Non-pigmented ciliary epithelial cell (primary cell): Measurements from ENCODE around the gene SYTL1.
A peak's percentile ranks its signal among the peaks of the same experiment; 100 is the strongest.

Experiments used
- DNase-seq: peaks from one replicate; pipeline ENCODE4 v3.0.0-alpha.2; 2010; ENCODE audit warnings: low read depth

SYTL1 gene, protein sequence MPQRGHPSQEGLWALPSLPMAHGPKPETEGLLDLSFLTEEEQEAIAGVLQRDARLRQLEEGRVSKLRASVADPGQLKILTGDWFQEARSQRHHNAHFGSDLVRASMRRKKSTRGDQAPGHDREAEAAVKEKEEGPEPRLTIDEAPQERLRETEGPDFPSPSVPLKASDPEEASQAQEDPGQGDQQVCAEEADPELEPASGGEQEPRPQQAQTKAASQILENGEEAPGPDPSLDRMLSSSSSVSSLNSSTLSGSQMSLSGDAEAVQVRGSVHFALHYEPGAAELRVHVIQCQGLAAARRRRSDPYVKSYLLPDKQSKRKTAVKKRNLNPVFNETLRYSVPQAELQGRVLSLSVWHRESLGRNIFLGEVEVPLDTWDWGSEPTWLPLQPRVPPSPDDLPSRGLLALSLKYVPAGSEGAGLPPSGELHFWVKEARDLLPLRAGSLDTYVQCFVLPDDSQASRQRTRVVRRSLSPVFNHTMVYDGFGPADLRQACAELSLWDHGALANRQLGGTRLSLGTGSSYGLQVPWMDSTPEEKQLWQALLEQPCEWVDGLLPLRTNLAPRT

DNA sequence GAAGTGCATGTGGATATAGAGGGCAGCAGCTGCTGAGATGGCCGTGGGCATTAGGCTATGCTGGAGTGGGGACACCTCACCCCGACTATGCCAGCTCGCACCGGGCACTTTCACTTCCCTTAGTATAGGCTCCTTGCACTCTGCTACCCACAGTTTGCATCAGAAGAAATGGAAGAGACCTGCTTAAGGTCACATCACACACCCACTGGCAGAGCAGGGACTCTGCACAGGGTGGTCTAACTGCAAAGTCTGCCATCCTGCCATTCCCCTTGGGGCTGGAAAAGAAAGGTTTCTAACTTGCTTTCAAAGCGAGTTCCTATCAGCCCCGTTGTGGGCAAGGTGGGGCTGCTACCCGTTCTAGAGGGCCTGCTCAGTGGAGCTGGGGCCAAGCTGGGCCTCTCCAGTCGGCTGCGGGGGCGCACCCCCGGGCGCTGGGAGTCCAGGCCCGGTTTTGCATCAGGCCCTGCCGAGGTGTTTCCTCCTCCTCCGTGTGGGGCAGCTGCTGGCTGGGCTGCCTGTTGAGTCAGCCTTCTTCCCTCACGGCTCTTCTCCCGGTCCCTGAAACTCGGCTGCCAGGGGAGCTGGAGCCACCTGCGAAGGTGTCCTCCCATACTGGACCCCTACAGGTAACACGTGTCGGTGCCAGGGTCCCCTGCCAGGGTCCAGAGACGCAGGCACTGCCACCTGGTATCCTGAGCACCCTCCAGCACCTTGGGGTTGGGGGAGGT lies at the start of gene SYTL1:
SYTL1 (plus strand) TSS at position 498 of the 728 bp plus-strand sequence. CDS start 3,313 bp downstream, outside the sequence.
- no peak for DNase-seq

DNA sequence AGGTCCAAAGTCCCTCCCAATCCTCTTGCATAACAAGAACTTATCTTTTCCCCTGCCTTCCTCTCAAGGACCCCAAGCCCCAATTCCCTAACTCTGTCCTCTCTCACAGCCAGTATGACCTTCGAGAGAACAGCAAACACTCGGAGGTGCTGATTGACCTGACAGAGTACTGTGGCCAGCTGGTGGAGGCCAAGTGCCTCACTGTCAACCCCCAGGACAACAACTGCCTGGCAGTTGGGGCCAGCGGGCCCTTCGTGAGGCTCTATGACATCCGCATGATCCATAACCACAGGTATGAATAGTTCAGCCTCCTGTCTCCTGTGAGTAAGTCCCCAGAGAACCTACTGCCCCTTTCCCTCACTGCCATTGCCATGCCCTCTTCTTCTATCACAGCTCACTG lies 49.7 kb upstream of the SYTL1 start:
- DNase-seq = no peak

DNA sequence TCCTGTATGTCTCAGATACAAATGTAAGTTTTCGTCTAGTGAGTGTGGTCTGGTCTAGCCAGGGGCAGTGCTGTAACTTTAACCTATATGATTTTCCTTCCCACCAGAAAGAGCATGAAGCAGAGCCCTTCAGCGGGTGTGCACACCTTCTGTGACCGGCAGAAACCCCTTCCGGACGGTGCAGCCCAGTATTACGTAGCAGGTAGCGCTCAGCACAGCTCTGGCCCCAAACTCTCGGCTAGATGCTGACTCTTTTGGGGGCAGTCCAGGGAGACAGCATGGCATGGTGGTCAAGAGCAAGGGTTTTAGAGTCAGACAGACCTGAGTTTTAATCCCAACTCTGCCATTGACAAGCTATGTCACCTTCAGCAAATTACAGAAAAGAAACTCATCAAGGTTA lies 47.9 kb upstream of the SYTL1 start:
- no peak for DNase-seq

DNA sequence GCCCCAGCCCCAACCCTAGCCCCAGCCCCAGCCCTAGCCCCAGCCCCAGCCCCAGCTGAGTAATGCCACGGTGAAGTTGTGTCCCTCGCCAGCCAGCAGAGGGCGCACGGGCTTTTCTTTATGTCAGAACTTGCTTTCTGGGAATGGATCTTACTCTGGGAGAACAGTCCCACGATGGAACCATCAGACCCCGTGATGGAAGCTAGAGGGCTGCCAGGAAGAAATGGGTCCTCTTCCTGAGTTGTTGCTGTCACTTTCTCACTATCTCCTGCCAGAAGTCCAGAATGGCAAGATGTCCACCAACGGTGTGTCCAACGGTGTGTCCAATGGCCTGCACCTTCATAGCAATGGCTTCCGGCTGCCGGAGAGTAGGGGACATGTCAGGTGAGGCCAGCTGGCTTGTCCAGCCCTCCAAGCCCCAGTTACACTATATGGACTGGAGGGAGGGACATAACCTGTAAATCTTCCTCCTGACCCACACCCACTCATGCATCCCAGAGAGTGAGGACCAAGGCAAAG lies 45.0 kb upstream of the SYTL1 start:
- DNase-seq = no peak

DNA sequence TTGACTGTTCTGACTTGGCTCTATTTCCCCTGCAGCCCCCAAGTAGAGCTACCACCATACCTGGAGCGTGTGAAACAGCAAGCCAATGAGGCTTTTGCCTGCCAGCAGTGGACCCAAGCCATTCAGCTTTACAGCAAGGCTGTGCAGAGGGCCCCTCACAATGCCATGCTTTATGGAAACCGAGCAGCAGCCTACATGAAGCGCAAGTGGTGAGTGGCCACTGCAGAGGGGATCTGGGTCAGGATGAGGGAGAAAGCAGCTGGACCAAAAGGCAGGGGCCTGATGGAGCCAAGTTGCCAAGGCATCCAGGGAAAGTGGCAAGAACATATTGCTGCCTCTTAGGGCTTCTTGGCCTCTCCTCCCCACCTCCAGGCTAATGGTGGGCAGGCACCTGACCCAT lies 43.9 kb upstream of the SYTL1 start:
- no peak for DNase-seq

DNA sequence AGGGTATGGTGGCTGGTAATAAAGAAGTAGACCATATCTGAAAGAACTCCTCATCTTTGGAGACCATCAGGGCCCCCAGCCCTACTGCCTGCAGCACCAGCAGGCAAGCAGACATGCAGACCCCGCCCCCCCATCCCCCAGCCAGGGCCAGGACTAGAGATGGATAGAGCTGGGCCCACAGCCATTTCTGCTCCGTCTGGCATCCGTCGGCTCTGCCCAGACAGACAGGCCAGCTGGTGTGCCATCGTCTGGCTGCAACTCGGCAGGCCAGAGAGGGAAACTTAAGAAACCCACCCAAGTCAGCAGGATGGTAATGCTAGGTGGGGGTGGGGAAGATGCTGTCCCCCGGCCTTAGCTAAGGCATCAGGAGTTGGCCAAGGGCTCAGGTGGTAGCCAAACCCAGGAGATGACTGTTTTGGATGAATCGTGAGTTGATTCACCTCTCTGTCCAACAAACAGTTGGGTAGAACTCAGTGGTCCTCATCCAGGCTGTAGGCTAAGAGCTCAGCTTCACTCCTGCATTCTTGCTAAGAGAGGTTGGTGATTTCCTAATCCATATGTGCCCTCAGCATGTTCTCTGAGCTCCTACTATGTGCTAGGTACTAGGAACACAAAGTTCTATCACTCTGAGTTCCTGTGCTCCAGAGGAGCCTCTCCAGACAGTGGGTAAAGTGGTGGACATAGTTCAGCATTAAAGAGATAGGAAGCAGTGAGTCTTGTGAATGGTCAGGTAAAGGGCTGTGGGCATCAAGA lies 43.0 kb upstream of the SYTL1 start:
- no peak for DNase-seq

DNA sequence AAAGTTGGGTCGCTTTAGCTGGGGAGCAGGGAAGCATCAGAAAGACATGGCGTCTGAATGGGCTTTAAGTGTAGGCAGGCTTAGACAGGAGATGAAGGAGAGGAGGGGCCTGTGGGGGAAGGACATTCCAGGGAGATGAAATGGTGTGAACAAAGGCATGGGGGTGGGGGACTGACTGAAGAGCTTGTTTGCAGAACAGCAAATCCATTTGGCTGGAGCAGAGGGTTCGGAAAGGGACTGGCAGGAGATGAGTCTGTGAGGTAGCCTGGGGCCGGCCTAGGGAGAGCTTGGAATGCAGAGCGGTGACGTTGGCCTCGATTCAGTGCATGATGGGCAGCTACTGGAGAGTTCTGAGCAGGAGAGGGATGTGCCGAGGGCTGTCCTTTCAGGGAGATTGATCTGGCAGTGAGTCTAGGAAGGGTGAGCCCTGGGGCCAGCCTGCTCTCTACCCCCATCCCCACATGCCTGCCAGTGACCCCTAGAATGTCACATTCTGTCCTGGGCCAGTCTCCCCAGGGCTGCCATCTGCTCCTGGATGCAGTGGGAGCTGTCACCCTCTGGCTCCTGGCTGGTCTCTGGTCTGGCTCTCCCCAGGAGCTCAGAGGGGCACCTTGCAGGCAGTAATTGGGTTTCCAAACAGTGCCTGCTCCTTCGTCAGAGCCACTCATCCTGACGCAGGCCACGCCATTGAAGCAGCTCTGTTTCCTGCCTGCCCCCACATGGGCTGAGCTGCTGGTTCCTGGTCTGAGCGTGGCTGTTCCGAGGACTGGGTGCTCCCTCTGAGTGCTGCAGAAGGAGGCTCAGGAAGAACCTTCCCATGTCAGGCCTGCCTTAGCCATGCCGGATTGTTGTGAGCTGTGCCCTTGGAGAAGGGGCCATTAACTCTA lies 42.2 kb upstream of the SYTL1 start:
- DNase-seq = peak; percentile 99

DNA sequence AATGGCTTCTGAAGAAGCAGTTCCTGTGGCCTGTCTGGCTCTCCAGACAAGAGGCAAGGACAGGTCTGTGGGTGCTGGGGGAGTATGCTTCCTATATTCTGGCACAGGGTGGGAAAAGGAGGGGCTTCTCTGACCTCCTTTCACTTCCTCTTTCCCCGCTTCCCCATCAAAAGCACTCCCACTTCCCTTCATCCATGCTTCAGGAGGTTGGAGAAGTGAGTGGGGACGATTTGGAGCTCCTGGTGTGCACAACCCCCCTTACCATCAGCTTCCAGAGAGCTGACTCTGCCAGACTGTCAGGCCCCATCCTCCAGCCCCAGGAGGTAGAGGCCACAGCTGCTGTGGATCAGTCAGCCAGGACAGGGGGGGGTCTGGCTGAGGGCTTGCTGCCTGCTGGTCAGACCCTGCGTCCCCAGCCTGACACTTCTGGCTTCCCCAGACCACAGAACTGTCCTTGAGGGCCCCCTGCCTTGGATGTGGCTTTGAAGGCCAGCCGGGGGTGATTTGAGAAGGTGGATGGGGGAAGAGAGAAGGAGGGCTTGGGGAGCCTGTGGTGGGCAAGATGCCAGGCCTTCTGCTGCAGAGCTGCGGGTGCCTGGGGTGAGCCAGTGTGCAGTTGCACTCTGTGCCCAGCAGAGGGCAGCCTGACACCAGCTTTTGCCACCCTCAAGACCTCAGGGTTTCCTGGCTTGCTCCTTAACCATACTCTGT lies 41.3 kb upstream of the SYTL1 start:
- DNase-seq = peak; percentile 82

DNA sequence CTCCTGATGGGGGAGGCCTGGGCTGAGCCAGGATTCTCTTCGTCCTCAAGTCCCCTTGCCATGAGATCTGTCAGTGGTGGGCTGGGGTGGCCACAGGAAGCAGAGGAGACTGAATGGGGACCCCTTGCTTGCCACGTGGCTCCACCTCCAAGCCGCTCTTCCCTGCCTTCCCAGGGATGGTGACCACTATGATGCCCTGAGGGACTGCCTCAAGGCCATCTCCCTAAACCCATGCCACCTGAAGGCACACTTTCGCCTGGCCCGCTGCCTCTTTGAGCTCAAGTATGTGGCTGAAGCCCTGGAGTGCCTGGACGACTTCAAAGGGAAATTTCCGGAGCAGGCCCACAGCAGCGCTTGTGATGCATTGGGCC lies 40.8 kb upstream of the SYTL1 start:
- DNase-seq = no peak

DNA sequence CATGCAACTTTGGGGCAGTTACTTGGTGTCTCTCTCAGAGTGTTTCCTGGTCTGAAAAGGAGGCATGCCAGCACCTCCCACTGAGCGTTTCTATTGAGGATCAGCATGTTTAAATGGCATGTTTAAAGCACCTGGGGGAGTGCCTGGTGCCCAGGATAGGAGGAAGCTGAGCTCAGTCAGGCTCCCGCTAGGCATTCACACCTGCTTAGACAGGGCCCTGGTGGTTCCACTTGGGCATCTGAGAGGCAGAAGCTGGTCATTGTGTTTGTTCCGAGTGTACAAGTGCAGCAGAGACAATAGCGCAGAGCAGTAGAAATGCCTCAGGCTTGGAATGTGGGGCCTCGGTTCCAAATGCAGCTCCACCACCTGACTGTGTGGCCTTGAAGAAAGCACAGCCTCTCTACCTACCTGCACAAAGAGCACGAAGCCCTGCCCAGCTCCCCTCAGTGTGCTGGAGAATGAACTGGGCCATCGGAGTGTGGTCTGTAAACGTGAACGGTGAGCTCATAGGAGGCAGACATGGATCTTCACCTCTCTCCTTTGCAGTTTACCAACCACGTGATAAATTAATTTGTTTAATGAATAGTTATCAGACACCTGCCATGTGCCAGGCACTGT lies 40.1 kb upstream of the SYTL1 start:
- DNase-seq = no peak

DNA sequence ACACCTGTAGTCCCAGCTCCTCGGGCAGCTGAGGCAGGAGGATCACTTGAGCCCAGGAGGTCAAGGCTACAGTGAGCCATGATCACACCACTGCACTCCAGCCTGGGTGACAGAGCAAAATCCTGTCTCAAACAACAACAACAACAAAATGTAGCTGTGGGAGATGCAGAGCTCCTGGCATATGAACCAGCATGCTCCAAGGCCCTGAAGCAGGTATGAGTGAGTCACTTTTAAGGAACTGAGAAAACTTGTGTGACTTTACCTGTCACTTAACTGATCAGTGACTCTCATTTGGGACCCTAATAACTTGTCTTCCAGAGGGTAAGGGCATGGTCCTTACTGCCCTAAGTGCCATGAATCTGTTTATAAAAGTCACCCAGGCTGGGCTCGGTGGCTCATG lies 39.2 kb upstream of the SYTL1 start:
- no peak for DNase-seq

DNA sequence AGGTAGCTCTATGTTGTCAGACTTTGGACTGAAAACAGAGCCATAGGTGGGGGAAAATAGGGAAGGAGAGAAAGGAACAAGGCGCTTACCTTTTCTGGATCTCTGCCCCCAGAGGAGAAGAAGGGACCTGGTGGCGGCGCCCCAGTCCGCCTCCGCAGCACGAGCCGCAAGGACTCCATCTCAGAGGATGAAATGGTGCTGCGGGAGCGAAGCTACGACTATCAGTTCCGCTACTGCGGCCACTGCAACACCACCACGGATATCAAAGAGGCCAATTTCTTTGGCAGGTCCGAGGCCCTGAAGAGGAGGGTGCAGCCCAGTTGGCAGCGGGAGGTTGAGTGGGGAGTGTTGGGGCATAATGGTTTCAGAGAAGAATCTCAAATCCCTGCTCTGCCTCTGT lies 38.3 kb upstream of the SYTL1 start:
- no peak for DNase-seq

DNA sequence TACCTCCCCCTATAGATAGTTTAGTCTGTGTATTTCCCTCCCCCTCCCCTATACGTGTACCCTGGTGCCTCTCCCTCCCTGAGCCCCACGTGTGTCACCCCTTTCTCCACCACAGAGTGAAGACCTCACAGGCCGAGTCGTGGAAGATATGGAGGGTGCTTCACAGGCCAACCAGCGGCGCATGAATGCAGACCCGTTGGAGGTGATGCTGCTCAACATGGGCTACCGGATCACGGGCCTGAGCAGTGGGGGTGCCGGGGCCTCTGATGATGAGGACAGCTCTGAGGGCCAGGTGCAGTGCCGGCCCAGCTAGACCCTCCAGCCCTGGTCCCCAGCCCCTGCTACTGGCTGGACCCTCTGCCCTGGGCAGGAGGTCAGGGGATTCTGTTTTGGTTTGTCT lies 35.8 kb upstream of the SYTL1 start:
- DNase-seq = no peak

DNA sequence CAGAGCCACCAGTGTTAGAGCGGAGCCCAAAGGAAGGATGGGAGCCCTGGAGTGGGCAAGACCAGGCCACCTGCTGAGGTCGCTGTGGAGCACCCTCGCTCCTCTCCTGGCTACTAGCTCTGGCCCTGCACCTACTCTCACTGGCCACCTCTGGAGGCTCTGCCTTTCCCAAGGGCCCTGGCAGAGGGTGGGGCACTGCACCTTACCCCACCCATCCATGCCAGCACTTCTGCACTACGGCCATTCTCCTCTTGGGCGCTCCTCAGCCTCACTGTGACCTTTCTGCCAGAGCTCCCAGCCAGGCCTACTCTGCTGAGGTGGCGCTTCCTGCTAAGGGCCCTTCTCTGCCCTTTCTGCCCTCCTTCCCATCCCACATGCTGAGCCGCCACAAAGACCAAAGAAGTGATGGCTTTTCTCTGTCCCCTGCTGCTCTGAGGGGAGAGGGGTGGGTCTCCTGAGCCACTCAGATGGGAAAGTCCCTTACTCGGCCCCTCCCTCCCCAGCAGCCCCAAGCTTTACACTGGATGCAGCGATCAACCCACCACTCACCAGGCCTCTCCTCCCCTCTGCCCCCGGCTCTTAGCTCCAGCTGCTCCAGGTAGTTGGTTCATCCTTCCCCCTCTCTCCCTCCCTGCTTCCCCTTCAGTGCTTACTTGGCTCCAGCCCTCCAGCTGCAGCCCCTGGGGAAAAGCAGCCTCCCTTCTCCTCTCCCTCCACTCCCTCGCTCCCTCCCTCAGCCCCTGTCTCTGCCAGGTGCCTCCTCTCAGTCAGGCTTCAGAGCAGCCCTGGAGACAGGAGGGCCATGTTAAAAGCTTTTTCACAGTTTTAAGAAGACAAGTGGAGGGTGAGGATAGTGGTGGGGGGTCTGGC lies 34.7 kb upstream of the SYTL1 start:
- DNase-seq = no peak

DNA sequence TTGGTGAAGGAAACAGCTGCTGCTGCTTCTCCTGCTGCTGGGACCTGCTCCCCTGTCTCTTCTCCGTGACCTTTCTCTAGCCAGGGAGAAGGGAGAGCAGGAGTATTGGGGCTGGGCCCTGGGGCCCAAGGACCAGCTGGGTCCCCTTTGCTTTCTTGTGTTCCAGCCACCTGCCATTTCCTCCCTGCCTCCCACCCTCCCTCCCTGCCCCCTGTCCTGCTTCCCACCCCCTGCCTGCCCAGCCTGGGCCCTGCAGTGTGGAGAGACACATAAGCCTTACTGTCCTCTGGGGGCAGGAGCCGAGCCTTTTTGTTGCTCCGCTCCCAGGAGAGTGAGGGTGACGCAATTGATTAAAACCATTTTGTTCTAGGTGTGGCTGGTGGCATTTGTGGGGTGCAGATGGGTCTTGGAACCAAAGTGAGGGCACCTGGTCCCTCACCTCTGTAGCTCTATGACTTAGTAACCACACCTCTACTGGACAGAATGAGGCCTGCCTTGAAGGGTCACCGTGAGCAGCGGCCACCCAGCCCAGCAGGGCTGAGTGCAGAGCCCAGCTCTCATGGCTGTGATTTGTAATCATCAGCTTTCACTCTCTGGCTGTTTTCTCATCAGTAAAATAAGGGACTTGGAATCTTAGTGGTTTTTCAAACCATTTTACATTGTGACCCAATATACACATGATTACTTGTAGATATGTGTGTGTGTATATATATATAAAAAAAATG lies 33.8 kb upstream of the SYTL1 start:
- DNase-seq = no peak

DNA sequence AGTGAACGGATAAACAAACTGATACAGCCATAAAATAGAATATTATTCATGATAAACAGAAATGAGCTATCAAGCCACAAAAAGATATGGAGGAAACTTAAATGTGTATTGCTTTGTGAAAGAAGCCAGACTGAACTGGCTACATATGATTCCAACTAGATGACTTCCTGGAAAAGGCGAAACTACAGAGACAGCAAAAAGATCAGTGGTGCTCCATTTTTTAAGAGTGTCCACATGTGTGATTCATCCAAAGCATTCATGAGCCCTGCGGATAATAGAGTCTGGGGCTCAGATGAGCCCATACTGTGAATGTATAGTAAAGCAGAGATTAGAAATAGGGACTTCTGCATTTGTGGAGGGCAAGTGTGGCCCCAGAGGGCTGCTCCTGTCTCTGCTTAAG lies 27.7 kb upstream of the SYTL1 start:
- DNase-seq = no peak

DNA sequence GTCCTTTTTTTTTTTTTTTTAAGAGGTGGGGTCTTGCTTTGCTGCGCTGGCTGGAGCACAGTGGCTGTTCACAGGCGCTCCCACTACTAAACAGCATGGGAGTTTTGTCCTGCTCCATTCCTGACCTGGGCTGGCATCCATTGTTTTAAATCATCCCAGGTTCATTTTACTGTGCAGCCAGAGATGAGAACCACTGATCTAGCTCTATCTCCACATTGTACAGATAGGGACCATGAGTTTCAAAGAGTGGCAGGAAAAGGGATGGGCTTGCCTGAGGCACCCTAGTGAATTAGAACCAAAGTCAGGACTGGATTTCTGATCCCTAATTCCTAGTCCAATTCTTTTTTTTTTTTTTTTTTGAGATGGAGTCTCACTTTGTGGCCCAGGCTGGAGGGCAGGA lies 27.1 kb upstream of the SYTL1 start:
- no peak for DNase-seq

DNA sequence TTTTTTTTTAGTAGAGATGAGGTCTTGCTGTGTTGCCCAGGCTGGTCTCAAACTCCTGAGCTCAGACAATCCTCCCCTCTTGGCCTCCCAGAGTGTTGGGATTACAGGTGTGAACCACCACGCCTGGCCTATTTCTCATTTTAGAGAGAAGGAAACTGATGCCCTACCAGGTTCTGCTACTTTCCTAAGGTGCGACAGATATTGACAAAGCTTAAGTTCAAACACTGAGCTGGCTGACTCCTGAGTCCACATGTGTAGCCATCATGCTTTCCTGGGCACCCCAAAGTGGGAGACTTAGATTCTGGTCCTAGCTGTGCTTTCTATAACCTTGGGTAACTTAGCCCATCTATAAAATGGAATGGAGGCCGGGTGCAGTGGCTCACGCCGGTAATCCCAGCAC lies 25.0 kb upstream of the SYTL1 start:
- DNase-seq = no peak

DNA sequence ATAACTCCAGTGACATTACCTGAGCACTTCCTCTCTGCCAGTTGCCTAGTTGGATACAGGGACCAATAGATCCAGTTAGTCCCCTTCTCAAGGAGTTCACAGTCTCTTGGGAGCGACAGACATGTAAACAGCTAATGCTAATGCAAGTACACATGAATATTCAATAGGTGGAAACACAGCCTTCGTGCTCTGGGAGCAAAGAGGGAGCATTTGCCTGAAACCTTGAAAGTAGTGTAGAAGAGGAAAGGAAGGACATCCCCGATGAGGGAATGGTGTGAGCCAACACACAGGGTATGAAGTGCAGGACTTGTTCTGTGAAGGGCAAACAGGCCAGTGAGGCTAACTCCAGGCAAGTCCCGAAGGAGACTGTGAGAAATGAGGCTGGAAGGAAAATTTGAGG lies 23.7 kb upstream of the SYTL1 start:
- DNase-seq = no peak
